GM12872 (cell line): ENCODE data around the gene UPF1.

Experiments
- TF ChIP-seq, protein P1 (sequence below): IDR thresholded peaks from 3 replicates; pipeline ENCODE4 v1.5.1; 2011; ENCODE audit warnings: low read depth, mild to moderate bottlenecking, low read length, moderate library complexity; ENCODE audit not compliant: insufficient read depth

Gene UPF1

GRCh38 chr19:18794692-18795091 is 37.1 kb upstream of the UPF1 start:
- TF ChIP-seq, protein P1, sequence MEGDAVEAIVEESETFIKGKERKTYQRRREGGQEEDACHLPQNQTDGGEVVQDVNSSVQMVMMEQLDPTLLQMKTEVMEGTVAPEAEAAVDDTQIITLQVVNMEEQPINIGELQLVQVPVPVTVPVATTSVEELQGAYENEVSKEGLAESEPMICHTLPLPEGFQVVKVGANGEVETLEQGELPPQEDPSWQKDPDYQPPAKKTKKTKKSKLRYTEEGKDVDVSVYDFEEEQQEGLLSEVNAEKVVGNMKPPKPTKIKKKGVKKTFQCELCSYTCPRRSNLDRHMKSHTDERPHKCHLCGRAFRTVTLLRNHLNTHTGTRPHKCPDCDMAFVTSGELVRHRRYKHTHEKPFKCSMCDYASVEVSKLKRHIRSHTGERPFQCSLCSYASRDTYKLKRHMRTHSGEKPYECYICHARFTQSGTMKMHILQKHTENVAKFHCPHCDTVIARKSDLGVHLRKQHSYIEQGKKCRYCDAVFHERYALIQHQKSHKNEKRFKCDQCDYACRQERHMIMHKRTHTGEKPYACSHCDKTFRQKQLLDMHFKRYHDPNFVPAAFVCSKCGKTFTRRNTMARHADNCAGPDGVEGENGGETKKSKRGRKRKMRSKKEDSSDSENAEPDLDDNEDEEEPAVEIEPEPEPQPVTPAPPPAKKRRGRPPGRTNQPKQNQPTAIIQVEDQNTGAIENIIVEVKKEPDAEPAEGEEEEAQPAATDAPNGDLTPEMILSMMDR, result no peak

DNA sequence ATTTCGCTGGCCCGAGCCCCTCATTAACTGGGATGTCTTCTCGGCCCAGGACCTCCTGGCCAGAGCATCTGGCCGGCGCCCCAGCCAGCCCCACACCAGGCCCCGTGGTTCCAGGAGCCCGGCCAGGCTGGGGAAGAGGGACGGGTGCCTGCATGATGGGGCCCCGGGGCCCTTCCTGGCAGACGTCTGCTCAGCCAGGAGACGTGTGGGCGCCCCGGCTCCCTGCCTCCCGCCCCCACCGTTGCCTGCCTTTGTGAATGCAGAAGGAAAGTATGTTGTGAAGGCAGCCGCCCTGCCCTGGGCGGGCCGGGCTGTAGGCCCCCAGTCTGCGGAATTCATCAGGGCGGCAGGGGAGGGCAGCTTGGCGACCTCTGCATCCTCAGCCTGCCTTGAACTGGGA is 36.2 kb upstream of the UPF1 start:
- TF ChIP-seq, protein P1, result no peak

DNA sequence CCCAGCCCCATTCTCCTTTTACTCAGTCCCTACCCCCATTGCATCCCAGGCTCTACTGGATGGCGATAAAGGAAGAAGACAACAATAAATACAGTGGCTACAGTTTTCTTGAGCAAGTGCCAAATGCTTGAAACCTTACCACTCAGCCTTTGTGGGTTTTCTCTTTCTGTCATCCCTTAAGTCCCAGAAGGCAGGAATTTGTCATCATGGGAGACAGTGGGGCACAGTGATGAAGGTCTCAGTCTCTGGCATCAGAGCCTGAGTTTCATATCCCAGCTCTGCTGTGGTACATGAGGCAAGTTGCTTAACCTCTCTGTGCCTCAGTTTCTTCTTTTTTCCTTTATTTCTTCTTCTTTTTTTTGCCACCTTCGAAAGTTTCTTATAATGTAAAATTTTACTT is 35.5 kb upstream of the UPF1 start:
- TF ChIP-seq, protein P1, result no peak

- TF ChIP-seq, protein P1, result no peak
Observed at GRCh38 chr19:18798384-18799352, 33.1 kb upstream of the UPF1 start.

GRCh38 chr19:18799389-18799970 is 32.3 kb upstream of the UPF1 start:
- TF ChIP-seq, protein P1, result no peak

DNA sequence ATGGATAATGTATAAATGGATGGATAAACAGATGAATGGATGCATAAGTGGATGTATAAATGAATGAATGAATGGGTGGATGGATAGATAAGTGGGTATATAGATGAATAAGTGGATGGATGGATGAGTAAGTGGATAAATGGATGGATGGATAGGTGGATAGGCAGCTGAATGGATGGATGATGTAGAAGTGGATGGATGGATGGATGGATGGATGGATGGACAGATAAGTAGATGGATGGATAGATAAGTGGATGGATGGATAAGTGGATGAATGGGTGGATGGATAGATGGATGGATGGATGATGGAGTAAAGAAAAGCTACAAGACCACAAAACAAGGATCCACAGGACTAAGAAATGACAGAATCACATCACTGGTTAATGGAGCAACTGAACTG is 31.7 kb upstream of the UPF1 start:
- TF ChIP-seq, protein P1, result no peak

DNA sequence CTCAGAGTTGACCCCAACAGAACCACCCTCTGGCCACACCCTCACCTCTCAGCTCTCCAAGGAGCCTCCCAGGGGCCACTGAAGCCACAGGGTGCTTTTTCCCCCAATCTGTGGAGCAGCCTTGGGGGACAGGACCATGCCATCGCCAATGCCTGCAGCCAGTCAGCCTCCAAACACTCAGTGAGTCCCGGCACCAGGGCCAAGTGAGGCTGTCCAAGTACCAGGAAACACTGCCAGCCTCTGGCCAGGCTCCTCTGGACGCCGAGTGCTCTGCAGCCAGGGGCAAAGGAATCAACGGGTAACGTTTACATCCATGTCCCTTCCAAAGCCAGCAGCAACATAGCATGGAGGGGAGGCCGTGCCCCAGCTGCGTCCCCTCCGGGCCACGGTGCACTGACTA is 31.1 kb upstream of the UPF1 start:
- TF ChIP-seq, protein P1, result no peak
